SKM-1 treated with dmso at 0.1 percent for 144 hours (cell line): ENCODE results near the gene NKX6-2.
"Not testable (repeated sequence)": the region's sequence is repeated elsewhere in the genome, so short reads cannot be mapped to it uniquely, and the experiment has no call there.

Experiments used
- DNase-seq: peaks from one replicate; lab custom pipeline; 2025; ENCODE audit not compliant: unreplicated experiment; lab: John Stamatoyannopoulos, UW

The NKX6-2 gene

GRCh38 chr10:132799865-132800264 lies 13.9 kb upstream of the NKX6-2 start:
- DNase-seq: no peak

DNA sequence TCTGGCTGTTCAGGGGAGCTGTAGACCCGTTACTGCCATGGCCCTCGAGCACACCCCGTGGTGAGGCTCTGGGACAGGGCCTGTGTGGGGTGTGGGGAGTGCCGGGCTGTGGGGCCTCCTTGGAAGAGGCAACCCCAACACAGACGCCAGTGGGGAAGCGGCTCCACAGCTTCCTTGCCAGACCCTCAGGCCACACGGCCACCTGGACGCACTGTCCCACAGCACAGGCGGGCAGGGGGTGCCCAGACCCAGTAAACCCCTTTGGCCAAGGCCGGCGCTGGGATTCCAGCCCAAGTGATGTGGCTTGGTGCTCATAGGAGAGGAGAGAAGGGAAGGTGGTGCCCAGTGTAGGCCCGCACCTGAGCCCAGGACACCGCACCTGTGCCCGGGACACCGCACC lies 12.9 kb upstream of the NKX6-2 start:
- no peak for DNase-seq

- no peak for DNase-seq
These were observed 12.5 kb upstream of the NKX6-2 start for GRCh38 chr10:132798403-132798802.

DNA sequence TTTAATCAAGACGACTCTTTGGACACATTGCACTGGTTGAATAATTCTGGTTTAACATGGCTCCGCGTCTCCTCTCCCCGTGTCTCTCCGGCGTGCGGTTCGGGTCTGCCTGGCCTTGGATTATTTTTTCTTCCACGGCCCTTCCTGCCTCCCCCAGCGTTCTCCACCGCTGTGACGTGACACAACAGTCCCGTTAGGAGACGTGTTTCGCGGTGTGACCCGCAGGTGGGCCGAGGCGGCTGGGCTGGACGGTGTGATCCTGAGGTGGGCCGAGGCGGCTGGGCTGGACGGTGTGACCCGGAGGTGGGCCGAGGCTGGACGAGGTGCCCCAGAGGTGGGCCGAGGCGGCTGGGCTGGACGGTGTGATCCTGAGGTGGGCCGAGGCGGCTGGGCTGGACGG lies 12.0 kb upstream of the NKX6-2 start:
- not testable (repeated sequence) for DNase-seq

GRCh38 chr10:132796846-132797245 lies 10.9 kb upstream of the NKX6-2 start:
- DNase-seq: no peak

DNA sequence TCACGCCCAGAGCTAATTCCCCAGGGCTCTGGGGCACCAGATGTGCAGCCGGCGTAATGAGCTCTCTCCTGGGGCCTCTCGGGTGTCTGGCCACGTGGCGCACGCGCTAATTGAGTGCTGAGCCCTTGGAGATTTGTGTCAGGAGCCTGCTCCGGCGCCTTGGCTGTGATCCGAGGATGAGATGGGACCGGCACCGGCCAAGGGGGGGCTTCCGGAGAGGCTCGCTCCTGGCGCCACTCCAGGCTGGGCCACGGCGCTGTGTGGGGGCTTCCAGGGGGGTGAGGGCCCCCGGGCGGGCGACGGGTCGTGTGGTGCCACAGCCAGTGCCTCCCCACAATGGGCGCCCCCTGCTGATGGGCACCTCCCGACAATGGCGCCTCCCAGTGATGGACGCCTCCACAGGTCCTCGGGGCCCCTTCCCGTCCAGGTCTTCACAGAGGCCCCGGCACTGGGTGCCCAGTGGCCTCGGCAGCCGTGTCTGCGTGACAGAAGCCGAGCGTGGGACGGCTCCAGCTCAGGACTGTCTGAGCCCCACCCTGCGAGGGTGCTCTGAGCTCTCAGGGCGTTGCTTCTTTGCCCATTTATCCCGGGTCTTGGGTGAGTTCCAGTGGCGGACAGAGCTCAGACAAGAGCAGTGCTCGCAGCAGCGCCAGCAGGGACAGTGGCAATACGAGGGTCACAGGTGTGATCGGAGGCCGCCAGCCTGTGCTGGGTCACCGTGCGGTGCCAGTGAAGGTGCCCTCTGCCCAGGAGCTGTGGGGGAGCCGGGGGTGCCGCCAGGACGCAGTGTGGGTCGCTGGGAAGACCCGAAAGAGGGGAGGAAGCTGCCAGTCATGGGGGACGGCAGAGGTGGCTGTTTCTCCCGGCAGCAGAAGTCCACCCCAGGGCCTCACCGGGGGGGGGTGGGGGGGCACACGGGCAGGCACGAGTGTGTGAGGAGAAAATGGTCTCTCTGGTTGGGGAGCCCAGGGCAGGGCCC lies 8.2 kb upstream of the NKX6-2 start:
- no peak for DNase-seq

GRCh38 chr10:132793213-132793612 lies 7.3 kb upstream of the NKX6-2 start:
- DNase-seq: no peak

GRCh38 chr10:132792796-132793195 lies 6.8 kb upstream of the NKX6-2 start:
- no peak for DNase-seq

GRCh38 chr10:132792099-132792498 lies 6.2 kb upstream of the NKX6-2 start:
- not testable (repeated sequence) for DNase-seq

GRCh38 chr10:132790934-132791829 lies 5.2 kb upstream of the NKX6-2 start:
- DNase-seq: no peak

- no peak for DNase-seq
These were observed 4.5 kb upstream of the NKX6-2 start for GRCh38 chr10:132790470-132790869.

DNA sequence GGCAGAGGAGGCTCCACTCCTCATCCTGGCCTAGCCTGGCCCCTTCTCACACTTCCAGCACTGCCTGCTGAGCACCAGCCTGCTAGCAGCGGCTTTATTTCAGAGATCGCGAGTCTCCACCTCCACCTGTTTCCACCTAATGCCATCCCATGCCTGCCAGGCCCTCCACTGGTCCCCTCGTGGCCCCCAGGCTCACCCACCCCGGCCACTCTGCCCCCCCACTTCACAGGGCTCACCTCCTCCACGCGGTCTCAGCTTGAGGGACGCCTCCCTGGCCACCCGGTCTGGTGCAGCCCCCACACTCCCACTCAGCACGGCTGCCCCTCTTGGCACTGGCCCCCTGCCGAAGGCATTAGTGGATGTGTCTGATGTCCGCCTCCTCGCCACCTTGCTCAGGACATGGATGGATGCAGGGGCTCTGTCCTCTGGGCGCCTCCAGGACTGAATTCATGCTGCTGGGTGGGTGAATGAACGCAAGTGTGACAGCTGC lies 3.8 kb upstream of the NKX6-2 start:
- DNase-seq: no peak

DNA sequence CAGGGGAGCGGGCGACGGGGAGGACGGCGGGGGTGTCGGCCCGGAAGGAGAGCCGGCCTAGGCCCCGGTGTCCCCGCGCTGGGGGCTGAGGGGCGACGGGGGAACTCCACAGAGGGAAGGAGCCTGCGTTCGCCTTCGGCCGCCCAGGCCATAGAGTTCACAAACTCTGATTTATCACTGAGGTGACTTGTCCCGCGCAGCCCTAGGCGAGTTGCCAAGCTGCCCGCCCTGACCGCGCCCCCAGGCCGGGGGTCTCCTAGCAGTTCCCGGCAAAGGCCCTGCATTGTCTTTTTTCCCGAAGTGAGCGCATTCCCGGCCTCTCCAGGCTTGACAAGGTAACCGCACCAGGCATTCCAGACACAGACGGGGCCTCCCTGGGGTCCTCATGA lies 2.9 kb upstream of the NKX6-2 start:
- DNase-seq: no peak

GRCh38 chr10:132788180-132788830 lies 2.4 kb upstream of the NKX6-2 start:
- DNase-seq: no peak

- no peak for DNase-seq
These were observed 1.7 kb upstream of the NKX6-2 start for GRCh38 chr10:132787495-132788179.

DNA sequence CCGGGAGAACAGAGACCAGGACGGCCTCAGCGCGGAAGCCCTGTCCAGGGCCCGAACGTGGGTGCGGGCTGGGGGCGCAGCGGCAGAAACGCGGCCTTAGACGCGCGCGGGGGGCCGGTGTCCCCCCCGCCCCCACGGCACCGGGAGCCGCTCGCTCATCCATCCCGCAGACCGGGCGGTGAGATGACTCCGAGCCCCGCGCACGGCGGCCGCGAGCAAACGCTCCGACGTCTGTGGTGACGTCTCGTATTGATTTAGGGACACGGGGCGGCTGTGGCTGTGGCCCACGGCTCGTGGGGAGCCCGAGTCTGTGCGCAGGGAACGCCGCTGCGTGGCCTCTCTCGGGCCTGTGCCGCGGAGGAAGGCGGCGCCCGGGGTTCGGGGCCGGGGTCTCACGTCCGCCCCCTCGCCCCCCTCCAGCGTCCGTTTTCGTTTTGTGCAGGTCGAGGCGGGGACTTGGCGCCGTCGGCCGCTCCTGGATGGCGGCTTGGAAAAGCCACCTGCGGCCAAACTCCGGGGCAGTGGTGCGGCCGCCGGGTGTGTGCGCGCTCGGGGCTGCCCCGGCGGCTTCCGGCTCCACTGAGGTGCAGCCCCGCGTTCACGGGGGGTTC lies 1.0 kb upstream of the NKX6-2 start:
- no peak for DNase-seq

GRCh38 chr10:132786476-132786883 lies 533 bp upstream of the NKX6-2 start:
- no peak for DNase-seq

- no peak for DNase-seq
These were observed 853 bp downstream of the NKX6-2 start for GRCh38 chr10:132784866-132785722.
